ENCODE data around the gene SERPINA9.
"Not testable (repeated sequence)": the region's sequence is repeated elsewhere in the genome, so short reads cannot be mapped to it uniquely, and the experiment has no call there.

Gene SERPINA9

GRCh38 chr14:94424371-94424770 lies 51.6 kb downstream of the SERPINA9 start:
- no peaks in the 10 kb centered on the region; the same call in 1 of the 2 replicates for H3K27me3 ChIP-seq (ENCODE audit: control insufficient read depth, insufficient read depth, low read length)
- no peaks in the 10 kb centered on the region for H3K4me1 ChIP-seq (ENCODE audit: control insufficient read depth, insufficient read depth, low read length)
- no peaks in the 10 kb centered on the region for H3K36me3 ChIP-seq (ENCODE audit: control insufficient read depth, insufficient read depth, low read length)
- no peak overlapping the region for H3K27ac ChIP-seq (ENCODE audit: low read depth, low read length)
- H3K9ac ChIP-seq (ENCODE audit: low read length), result no peak overlapping the region
- no peak overlapping the region for H3K4me3 ChIP-seq (ENCODE audit: low read depth, low read length)
- H3K9me3 ChIP-seq (ENCODE audit: control insufficient read depth, insufficient read depth, low read depth, low read length), result peaks cover 6% of the 10 kb centered on the region; the same call in 1 of the 2 replicates

DNA sequence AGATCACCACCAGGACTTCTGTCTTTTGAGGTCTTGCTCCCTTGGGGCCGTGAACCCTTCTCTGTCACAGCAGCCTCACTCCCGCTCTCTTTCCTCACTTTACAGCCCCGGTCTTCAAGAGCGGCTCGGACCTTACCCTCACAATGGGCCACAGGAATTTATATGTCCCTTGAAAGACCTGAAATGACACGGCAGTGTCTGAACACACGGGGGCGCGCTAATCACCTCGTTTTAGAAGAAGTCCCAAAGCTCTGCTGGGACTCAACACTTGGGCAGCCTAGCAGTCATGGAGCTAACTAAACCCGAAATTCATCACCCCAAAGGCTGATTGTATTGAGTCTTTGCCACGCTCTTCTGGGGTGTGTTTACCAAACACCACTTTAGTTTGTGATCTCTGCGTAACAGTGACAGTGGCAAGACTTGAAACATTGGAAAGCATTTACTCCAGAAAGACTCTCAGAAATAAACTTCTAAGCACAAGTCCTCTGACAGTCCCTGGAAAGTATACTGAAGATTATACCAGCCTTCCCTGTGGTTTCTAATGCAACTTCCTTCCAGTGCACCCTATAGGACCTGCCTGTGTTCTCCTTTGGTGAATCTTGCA lies 52.4 kb downstream of the SERPINA9 start:
- Histone ChIP-seq H3K4me1 (ENCODE audit: control insufficient read depth, insufficient read depth, low read length) (no peaks in the 10 kb centered on the region), H3K27ac (ENCODE audit: low read depth, low read length) (no peak overlapping the region), H3K9me3 (ENCODE audit: control insufficient read depth, insufficient read depth, low read depth, low read length) (peaks cover 14% of the 10 kb centered on the region), H3K9ac (ENCODE audit: low read length) (no peak overlapping the region), H3K4me3 (ENCODE audit: low read depth, low read length) (no peak overlapping the region), H3K36me3 (ENCODE audit: control insufficient read depth, insufficient read depth, low read length) (no peaks in the 10 kb centered on the region), H3K27me3 (ENCODE audit: control insufficient read depth, insufficient read depth, low read length) (no peaks in the 10 kb centered on the region; the same call in 1 of the 2 replicates)

DNA sequence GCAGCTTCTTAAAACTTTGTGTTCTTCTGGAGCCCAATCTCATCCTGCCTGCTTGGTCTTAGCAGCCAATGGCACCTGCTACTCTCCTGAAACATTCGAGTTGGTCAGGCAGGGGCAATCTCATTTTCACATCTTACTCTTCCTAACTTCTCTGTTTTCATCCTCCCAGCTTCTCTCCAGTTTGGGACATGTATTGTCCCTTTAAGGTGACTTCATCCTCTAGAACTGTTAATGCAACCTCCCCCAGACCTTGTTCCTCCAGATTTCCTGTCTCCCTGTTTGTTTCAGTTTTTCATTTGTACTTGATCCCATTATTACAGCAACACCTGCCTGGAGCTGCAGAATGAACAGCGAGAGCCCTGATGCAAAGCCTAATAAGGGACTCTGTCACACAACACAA lies 54.7 kb downstream of the SERPINA9 start:
- Histone ChIP-seq H3K9ac (ENCODE audit: low read length) (no peak overlapping the region), H3K27me3 (ENCODE audit: control insufficient read depth, insufficient read depth, low read length) (no peaks in the 10 kb centered on the region; the same call in 1 of the 2 replicates), H3K4me3 (ENCODE audit: low read depth, low read length) (no peak overlapping the region), H3K36me3 (ENCODE audit: control insufficient read depth, insufficient read depth, low read length) (no peaks in the 10 kb centered on the region), H3K4me1 (ENCODE audit: control insufficient read depth, insufficient read depth, low read length) (no peaks in the 10 kb centered on the region), H3K9me3 (ENCODE audit: control insufficient read depth, insufficient read depth, low read depth, low read length) (peaks cover 20% of the 10 kb centered on the region), H3K27ac (ENCODE audit: low read depth, low read length) (no peak overlapping the region)

GRCh38 chr14:94417497-94418205 lies 58.3 kb downstream of the SERPINA9 start:
- H3K4me3 ChIP-seq (ENCODE audit: low read depth, low read length); H3K27me3 ChIP-seq (ENCODE audit: control insufficient read depth, insufficient read depth, low read length); H3K36me3 ChIP-seq (ENCODE audit: control insufficient read depth, insufficient read depth, low read length); H3K27ac ChIP-seq (ENCODE audit: low read depth, low read length); H3K4me1 ChIP-seq (ENCODE audit: control insufficient read depth, insufficient read depth, low read length); H3K9ac ChIP-seq (ENCODE audit: low read length): not testable (repeated sequence)
- peaks cover 28% of the 10 kb centered on the region for H3K9me3 ChIP-seq (ENCODE audit: control insufficient read depth, insufficient read depth, low read depth, low read length)

Data from HUES6 (cell line).